H9 (cell line): ENCODE measurements around the gene GPR137. TPM values are rescaled to one million over a fixed set of nuclear protein-coding genes. Genes with fewer than 3 reads are reported as not detected.

ENCODE experiments used
- DNase-seq: peaks from one replicate; pipeline ENCODE4 v3.0.0-alpha.2; 2017
- H2AFZ ChIP-seq: one replicate; pipeline ENCODE4 v1.6.1; 2013; ENCODE audit warnings: mild to moderate bottlenecking, low read length, control low read depth, moderate library complexity
- H2AK5ac ChIP-seq: 2 replicates; pipeline ENCODE4 v1.6.1; 2013; ENCODE audit warnings: low read length, control low read depth, mixed read lengths; ENCODE audit not compliant: insufficient read length
- H2BK120ac ChIP-seq: one replicate; pipeline ENCODE4 v1.6.1; 2013; ENCODE audit warnings: low read depth, mild to moderate bottlenecking, low read length, control low read depth, inconsistent platforms; ENCODE audit not compliant: poor library complexity, severe bottlenecking
- H2BK12ac ChIP-seq: 2 replicates; pipeline ENCODE4 v1.6.1; 2013; ENCODE audit warnings: low read length, control low read depth, mixed read lengths, low read depth; ENCODE audit not compliant: insufficient read length
- H2BK15ac ChIP-seq: 2 replicates; pipeline ENCODE4 v1.6.1; 2013; ENCODE audit warnings: low read depth, low read length, control low read depth
- H2BK20ac ChIP-seq: one replicate; pipeline ENCODE4 v1.6.1; 2013; ENCODE audit warnings: low read depth, mild to moderate bottlenecking, low read length, control low read depth, inconsistent platforms; ENCODE audit not compliant: poor library complexity, severe bottlenecking
- H2BK5ac ChIP-seq: 2 replicates; pipeline ENCODE4 v1.6.1; 2013; ENCODE audit warnings: low read length, control low read depth, mixed read lengths; ENCODE audit not compliant: insufficient read length
- H3K14ac ChIP-seq: 2 replicates; pipeline ENCODE4 v1.6.1; 2013; ENCODE audit warnings: low read length, control low read depth; ENCODE audit not compliant: insufficient read depth
- H3K18ac ChIP-seq: 2 replicates; pipeline ENCODE4 v1.6.1; 2013; ENCODE audit warnings: low read depth, mild to moderate bottlenecking, mixed read lengths, low read length, control low read depth; ENCODE audit not compliant: insufficient read length
- H3K23ac ChIP-seq: 2 replicates; pipeline ENCODE4 v1.6.1; 2013; ENCODE audit warnings: low read length, control low read depth, mixed read lengths, low read depth; ENCODE audit not compliant: insufficient read length
- H3K23me2 ChIP-seq: 2 replicates; pipeline ENCODE4 v1.6.1; 2013; ENCODE audit warnings: low read depth, mild to moderate bottlenecking, mixed read lengths, low read length, control low read depth; ENCODE audit not compliant: insufficient read length, poor library complexity, severe bottlenecking
- H3K27ac ChIP-seq: 2 replicates; pipeline ENCODE4 v1.5.1; 2013; ENCODE audit warnings: low read length, control low read depth, mixed read lengths, low read depth; ENCODE audit not compliant: insufficient read length
- H3K27me3 ChIP-seq: 2 replicates; pipeline ENCODE4 v1.6.1; 2013; ENCODE audit warnings: low read length, control low read depth, inconsistent platforms; ENCODE audit not compliant: insufficient read depth
- H3K4ac ChIP-seq: 2 replicates; pipeline ENCODE4 v1.6.1; 2013; ENCODE audit warnings: low read depth, mild to moderate bottlenecking, control low read depth, inconsistent platforms, low read length, moderate library complexity
- H3K4me1 ChIP-seq: 2 replicates; pipeline ENCODE4 v1.6.1; 2013; ENCODE audit warnings: low read length, control low read depth, inconsistent platforms; ENCODE audit not compliant: insufficient read depth
- H3K4me2 ChIP-seq: 2 replicates; pipeline ENCODE4 v1.6.1; 2013; ENCODE audit warnings: low read length, control low read depth, mixed read lengths; ENCODE audit not compliant: insufficient read length, insufficient read depth
- H3K56ac ChIP-seq: 2 replicates; pipeline ENCODE4 v1.6.1; 2013; ENCODE audit warnings: low read depth, mild to moderate bottlenecking, mixed read lengths, low read length, control low read depth; ENCODE audit not compliant: insufficient read length
- H3K79me1 ChIP-seq: 2 replicates; pipeline ENCODE4 v1.6.1; 2013; ENCODE audit warnings: low read depth, mild to moderate bottlenecking, moderate library complexity, low read length, control low read depth, inconsistent platforms; ENCODE audit not compliant: insufficient read depth, poor library complexity, severe bottlenecking
- H3K79me2 ChIP-seq: 2 replicates; pipeline ENCODE4 v1.6.1; 2013; ENCODE audit warnings: low read length, control low read depth, inconsistent platforms; ENCODE audit not compliant: insufficient read depth
- H3K9ac ChIP-seq: 2 replicates; pipeline ENCODE4 v1.6.1; 2013; ENCODE audit warnings: low read length, control low read depth, mixed read lengths; ENCODE audit not compliant: insufficient read length; ENCODE audit errors: extremely low read depth
- H3K9me3 ChIP-seq: one replicate; pipeline ENCODE4 v1.6.1; 2013; ENCODE audit warnings: low read depth, low read length, inconsistent platforms; ENCODE audit not compliant: control insufficient read depth
- H3T11ph ChIP-seq: one replicate; pipeline ENCODE4 v1.6.1; 2013; ENCODE audit warnings: mild to moderate bottlenecking, low read length, control low read depth, inconsistent platforms
- H4K20me1 ChIP-seq: one replicate; pipeline ENCODE4 v1.6.1; 2013; ENCODE audit not compliant: control insufficient read depth, insufficient read length, insufficient read depth
- H4K5ac ChIP-seq: 2 replicates; pipeline ENCODE4 v1.6.1; 2013; ENCODE audit warnings: low read depth, mild to moderate bottlenecking, mixed read lengths, low read length, control low read depth; ENCODE audit not compliant: insufficient read length
- H4K8ac ChIP-seq: replicated peaks from 2 replicates; pipeline ENCODE4 v1.6.1; 2013; ENCODE audit warnings: low read length, control low read depth, mixed read lengths, low read depth; ENCODE audit not compliant: insufficient read length
- H4K91ac ChIP-seq: 2 replicates; pipeline ENCODE4 v1.6.1; 2013; ENCODE audit warnings: low read depth, mild to moderate bottlenecking, moderate library complexity, mixed read lengths, low read length, control low read depth; ENCODE audit not compliant: insufficient read length
- H3K27ac Mint-ChIP-seq, 3 experiments: 2 replicates in 2 of 3; 3 replicates in 1 of 3; pipeline ENCODE4 v1.8.0; 2020 to 2021; ENCODE audit warnings: mixed read lengths in 3 of 3, mild to moderate bottlenecking in 1 of 3, moderate library complexity in 1 of 3
- H3K27me3 Mint-ChIP-seq: 2 replicates; pipeline ENCODE4 v1.8.0; 2021; ENCODE audit warnings: low read depth, mild to moderate bottlenecking, moderate library complexity, mixed read lengths
- H3K36me3 Mint-ChIP-seq, 3 experiments: 2 replicates in 2 of 3; 3 replicates in 1 of 3; pipeline ENCODE4 v1.8.0; 2020 to 2021; ENCODE audit warnings: low read depth in 3 of 3, mixed read lengths in 3 of 3; ENCODE audit not compliant: insufficient read depth in 1 of 3
- H3K4me1 Mint-ChIP-seq, 2 experiments: 2 replicates each; pipeline ENCODE4 v1.8.0; 2020; ENCODE audit warnings: mixed read lengths in 2 of 2
- H3K4me3 Mint-ChIP-seq, 2 experiments: 2 replicates in 1 of 2; 3 replicates in 1 of 2; pipeline ENCODE4 v1.8.0; 2020 to 2021; ENCODE audit warnings: mild to moderate bottlenecking in 2 of 2, mixed read lengths in 2 of 2, moderate library complexity in 1 of 2
- H3K9me3 Mint-ChIP-seq, 2 experiments: 2 replicates in 1 of 2; 3 replicates in 1 of 2; pipeline ENCODE4 v1.8.0; 2020; ENCODE audit warnings: mild to moderate bottlenecking in 2 of 2, mixed read lengths in 2 of 2, moderate library complexity in 1 of 2
- CTCF ChIP-seq: fragments of 200-600 bp; sonication (generic); conservative IDR thresholded peaks from 3 replicates; pipeline ENCODE4 v1.8.0; 2021; ENCODE audit warnings: antibody characterized with exemption, mild to moderate bottlenecking
- WGBS: extraction: QIAGEN DNeasy Blood & Tissue Kit; methylation state at CpG from one replicate; pipeline ENCODE4 v1.1.7; 2013; ENCODE audit warnings: missing lambda C conversion rate, low lambda C conversion rate, mixed read lengths; ENCODE audit not compliant: insufficient read length; ENCODE audit errors: extremely low coverage; 5-methylcytosine and 5-hydroxymethylcytosine counted together
- total RNA-seq: library from RNA; stranded (reverse); gene quantifications from 2 replicates; pipeline ENCODE4 v1.2.1, GENCODE V29; 2021

Gene GPR137
- total RNA-seq, 1 experiment from 2014 or later, result 39.6 TPM

- H2BK120ac ChIP-seq, result no peak overlapping the region
- peak overlapping the region; percentile 87 for H3K4me2 ChIP-seq
- no peaks in the 10 kb centered on the region for H3K9me3 ChIP-seq
- peaks cover 10% of the 10 kb centered on the region for H3K23me2 ChIP-seq
- no peak overlapping the region for H2AFZ ChIP-seq
- Mint-ChIP-seq H3K4me3 (peak overlapping the region; percentile 90 to 92), H3K9me3 (no peaks in the 10 kb centered on the region), H3K27me3 (peaks cover 27% of the 10 kb centered on the region), H3K36me3 (peaks cover 7 to 8% (median 7%) of the 10 kb centered on the region in 3 experiments; a peak in 5 of 7 replicates), H3K27ac (peak overlapping the region; percentile 26 to 96 (median 31); a peak in 5 of 7 replicates), H3K4me1 (peaks cover 13% of the 10 kb centered on the region in 2 experiments)
- no peaks in the 10 kb centered on the region for H4K20me1 ChIP-seq
- no peaks in the 10 kb centered on the region; the same call in 1 of the 2 replicates for H3K27me3 ChIP-seq
- H3K18ac ChIP-seq, result no peak overlapping the region
- no peak overlapping the region for H2BK20ac ChIP-seq
- H3K56ac ChIP-seq, result no peak overlapping the region
- no peak overlapping the region for H4K8ac ChIP-seq
- peaks cover 2% of the 10 kb centered on the region; the same call in 1 of the 2 replicates for H3K4me1 ChIP-seq
- DNase-seq, result peak; percentile 89
- peaks cover 5% of the 10 kb centered on the region for H3K79me1 ChIP-seq
- H4K91ac ChIP-seq, result no peak overlapping the region
- H2BK12ac ChIP-seq, result no peak overlapping the region
- H2AK5ac ChIP-seq, result no peak overlapping the region
- H4K5ac ChIP-seq, result no peak overlapping the region
- WGBS, result no CpG with 5 or more reads among the region's 71 CpGs
- no peak overlapping the region for H3T11ph ChIP-seq
- peak; percentile 67 for TF ChIP-seq CTCF
- H2BK5ac ChIP-seq, result no peak overlapping the region
- H2BK15ac ChIP-seq, result no peak overlapping the region
- H3K79me2 ChIP-seq, result peaks cover 3% of the 10 kb centered on the region; the same call in 1 of the 2 replicates
- H3K23ac ChIP-seq, result no peak overlapping the region
- no peak overlapping the region for H3K4ac ChIP-seq
- H3K27ac ChIP-seq, result no peak overlapping the region
- peak overlapping the region; percentile 37 for H3K9ac ChIP-seq
- H3K14ac ChIP-seq, result peak overlapping the region; percentile 81
Observed at GRCh38 chr11:64305691-64306562, 20.3 kb downstream of the GPR137 start.
